NK-92 (cell line): Measurements from ENCODE around the gene TGFB1I1.
"Not testable (repeated sequence)": the region's sequence is repeated elsewhere in the genome, so short reads cannot be mapped to it uniquely, and the experiment has no call there.

Experiments used
- DNase-seq: peaks from one replicate; lab custom pipeline; 2025; ENCODE audit not compliant: unreplicated experiment; lab: John Stamatoyannopoulos, UW

Gene TGFB1I1

GRCh38 chr16:31467858-31468257 is 4.1 kb upstream of the TGFB1I1 start:
- DNase-seq: no peak

- DNase-seq: no peak
These were observed 1.3 kb upstream of the TGFB1I1 start for GRCh38 chr16:31470615-31471014.

DNA sequence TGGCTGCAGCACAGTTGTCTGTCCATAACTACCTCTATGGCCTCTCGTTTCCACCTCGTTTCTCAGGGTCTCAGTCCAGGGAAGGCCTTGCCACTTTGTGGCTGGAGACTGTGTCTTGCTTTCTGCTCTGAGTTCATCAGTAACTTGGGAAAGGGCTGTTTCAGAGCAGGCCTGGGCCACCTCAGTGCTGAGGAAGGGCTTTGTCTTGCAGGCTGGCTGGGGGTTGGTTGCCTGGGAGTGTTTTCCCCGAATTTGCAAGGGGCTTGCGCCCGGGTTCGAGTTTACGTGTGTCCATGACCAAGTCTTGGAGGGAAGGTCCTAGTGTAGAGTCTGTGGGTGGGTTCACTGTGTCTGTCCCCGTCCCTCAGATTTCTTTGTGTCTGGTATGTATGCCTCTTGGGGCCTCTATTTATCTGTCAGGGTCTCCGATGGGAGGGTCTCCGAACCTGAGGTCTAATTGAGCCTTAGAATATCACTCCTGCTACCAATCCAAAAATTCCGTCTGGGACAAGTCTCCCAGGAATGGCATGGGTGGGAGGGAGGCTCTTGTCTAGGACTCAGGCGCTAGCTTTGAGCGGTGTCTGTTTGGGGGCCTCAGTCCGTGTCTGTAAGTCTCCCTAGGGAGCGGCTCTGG is 594 bp upstream of the TGFB1I1 start:
- DNase-seq: no peak

DNA sequence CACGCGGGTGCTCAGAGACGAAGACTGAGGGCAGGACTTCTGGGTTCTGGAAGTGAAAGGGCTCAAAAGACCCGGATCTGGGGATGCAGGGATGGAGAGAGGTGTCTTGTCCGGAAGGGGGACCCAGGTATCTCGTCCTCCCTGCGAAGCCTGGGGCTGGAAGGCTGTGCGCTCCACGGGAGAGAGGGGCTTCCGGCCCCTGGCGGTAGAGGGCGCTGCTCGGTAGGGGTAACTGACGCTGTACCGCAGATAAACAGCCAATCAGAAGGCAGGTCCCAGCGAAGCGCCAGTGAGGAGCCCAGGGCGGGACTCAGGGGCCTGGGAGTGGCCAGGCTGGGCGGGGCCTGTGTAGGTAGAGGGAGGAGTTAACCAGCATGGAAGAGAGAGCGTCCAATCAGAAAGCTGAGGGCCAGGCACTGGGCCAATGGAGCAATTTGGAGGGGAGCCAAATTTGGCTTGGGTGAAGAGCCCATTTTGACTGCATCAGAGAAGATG is 804 bp downstream of the TGFB1I1 start:
- no peak for DNase-seq

GRCh38 chr16:31473264-31473984 is 1.5 kb downstream of the TGFB1I1 start:
- DNase-seq: no peak

GRCh38 chr16:31474173-31474714 is 2.3 kb downstream of the TGFB1I1 start:
- no peak for DNase-seq

DNA sequence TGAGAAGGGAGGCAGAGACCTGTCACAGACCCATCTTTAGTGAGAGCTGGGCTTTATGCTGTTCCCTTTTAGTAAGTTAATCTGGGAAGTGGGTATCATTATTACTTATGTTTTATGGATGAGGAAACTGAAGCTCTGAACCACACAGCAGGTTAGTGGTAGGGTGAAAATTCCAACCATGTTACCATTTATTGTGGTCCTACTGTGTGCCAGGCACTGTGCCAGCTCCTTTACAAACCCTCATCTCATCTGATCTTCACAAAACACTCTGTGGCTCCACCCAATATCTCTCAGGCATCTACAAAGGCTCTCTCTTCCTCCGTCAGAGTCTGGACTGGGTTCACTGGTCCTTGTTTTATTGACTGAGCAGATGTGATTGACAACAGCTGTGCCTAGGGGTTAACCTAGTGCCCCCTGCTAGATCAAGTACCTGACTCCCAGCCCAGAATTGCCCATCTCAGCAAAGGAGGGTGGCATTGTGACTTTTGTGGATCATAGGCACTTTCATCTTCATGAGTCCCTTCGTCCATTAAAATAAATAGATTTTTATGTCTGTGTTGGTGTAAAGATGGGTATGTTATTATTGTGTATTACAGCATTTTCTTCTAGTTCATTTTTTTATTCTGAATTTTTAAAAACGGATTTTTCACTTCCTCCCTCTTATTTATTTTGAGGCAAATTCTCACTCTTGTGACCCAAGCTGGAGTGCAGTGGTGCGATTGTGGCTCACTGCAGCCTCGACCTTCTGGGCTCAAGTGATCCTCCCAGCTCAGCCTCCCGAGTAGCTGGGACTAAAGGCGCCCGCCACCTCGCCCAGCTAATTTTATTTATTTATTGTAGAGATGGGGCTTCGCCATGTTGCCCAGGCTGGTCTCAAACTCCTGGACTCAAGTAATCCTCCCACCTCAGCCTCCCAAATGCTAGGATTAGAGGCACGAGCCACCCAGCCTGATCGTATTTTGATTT is 3.1 kb downstream of the TGFB1I1 start:
- DNase-seq: no peak

DNA sequence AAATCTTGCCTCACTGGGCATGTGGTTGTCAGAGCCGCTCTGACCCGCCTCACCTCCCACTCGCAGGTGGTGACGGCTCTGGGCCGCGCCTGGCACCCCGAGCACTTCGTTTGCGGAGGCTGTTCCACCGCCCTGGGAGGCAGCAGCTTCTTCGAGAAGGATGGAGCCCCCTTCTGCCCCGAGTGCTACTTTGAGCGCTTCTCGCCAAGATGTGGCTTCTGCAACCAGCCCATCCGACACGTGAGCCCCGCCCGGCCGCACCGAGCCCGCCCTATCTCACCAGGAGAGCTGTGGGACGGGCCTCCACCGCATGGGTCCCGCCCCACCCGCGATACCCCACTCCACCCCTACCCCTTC is 4.0 kb downstream of the TGFB1I1 start:
- no peak for DNase-seq

DNA sequence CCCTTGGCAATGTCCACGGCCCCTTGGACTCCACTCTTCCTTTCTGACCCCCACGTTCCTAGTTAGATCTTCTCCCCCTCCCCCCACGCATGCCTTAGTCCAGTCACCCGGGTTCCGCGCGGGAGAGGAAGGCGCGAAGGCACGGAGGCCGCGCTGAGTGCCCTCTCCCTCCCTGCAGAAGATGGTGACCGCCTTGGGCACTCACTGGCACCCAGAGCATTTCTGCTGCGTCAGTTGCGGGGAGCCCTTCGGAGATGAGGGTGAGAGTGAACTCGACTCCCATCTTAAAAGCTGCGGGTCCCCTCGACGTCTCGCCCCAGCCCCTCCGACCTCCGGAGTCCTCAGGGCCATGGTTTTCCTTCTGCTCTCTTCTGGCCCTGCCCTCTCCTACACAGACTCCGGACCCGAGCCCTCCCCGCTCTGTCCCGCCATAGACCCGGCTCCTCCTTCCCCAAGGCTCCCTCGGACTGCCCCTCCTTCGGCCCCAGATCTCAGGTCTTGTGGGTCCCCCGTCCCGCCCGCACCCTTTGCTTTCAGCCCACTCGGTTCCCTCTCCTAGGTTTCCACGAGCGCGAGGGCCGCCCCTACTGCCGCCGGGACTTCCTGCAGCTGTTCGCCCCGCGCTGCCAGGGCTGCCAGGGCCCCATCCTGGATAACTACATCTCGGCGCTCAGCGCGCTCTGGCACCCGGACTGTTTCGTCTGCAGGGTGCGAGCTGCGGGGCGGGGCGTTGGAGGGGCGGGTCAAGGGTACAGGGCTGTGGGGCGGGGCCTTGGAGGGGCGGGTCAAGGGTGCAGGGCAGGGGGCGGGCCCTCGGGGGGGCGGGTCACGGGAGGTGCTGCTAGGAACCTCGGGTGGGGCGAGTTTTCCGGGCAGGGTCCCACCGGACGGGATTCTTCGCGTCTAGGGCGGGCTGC is 4.6 kb downstream of the TGFB1I1 start:
- peak; percentile 18 for DNase-seq

DNA sequence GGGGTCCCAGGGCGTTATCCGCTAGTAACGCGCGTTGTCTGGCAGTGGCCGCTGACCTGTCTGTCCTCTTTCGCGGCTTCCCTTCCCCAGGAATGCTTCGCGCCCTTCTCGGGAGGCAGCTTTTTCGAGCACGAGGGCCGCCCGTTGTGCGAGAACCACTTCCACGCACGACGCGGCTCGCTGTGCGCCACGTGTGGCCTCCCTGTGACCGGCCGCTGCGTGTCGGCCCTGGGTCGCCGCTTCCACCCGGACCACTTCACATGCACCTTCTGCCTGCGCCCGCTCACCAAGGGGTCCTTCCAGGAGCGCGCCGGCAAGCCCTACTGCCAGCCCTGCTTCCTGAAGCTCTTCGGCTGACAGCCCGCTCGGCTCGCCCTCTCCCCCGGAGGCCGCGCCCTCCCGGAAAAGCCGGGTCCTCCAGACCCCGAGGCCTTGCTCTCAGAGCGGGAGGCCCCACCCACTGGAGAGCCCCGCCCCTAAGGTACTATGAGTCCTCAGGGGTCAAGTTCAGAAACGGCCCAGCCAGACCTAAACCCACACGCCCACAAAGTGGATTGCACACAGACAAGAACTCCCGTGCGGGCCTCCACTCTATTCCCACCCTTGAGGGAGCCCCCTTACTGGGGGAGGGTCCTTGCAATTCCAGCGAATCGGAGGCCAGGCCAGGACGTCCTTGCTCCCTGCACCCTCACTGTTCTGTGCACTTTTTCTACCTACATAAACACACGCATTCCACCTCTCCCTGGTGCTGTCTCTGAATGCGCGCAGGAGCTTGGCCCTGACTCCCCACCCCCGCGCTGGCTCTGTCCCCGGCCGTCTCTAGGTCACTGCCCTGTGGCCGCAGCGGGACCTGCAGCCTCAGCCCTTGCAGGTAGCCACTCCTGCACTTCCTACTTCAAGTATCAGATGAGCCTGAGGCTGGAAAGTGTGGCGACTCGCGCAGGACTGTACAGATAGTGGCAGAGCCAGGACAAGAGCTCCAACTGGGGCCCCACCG is 5.6 kb downstream of the TGFB1I1 start:
- no peak for DNase-seq

DNA sequence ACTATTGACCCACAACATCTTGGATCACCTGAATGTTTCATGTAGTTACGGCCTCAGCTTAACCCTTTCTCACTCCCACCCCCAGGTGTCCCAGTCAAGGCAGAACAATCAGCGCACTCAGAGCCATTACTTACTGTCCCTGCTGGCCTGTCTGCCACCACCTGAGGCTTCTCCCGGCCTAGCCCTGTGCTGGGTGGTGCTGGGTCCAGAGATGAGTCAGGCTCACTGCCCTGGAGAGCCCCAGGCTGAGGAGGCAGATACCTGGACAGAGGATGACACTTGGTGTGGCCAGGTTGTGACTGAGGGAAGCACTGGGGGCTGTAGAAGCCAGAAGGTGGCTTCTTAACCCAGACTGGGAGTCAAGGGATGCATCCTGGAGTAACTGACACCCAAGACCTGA is 7.0 kb downstream of the TGFB1I1 start:
- no peak for DNase-seq

DNA sequence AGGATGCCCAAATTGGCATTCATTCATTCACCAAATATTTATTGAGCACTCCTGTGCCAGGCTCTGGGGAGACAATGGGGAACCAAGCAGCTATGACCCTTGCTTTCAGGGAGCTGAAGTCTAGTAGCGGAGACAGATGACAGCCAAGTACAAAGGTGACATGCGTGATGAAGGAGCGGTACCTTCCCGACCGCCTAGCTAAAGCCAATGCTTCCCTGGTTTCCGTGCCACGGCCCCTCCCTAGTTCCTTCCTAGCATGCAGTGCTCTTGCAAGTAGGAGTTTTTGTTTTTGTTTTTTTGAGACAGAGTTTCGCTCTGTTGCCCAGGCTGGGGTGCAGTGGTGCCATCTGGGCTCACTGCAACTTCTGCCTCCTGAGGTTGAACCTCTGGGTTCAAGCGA is 7.8 kb downstream of the TGFB1I1 start:
- DNase-seq: no peak

GRCh38 chr16:31480851-31481536 is 9.0 kb downstream of the TGFB1I1 start:
- DNase-seq: no peak

DNA sequence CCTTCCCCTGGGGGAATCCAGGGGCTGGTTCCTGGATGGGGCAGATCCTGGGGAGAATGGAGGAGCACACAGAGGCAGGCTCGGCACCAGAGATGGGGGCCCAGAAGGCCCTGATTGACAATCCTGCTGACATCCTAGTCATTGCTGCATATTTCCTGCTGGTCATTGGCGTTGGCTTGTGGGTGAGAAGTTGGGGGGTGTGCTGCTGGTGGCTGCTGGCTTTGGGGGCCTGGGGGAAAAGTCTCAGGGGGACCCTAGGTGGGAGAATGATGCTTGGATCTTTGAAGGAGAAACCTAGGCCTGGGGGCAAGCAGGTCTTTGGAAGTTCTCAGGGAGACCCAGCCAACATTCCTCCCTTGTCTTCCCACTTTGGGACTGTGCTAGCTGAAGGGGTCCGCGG is 11.1 kb downstream of the TGFB1I1 start, which contains the start of gene SLC5A2:
Gene SLC5A2 (plus strand): TSS at position 43 of the 400 bp plus-strand sequence. CDS start 14 bp downstream, at position 57.
- no peak for DNase-seq

DNA sequence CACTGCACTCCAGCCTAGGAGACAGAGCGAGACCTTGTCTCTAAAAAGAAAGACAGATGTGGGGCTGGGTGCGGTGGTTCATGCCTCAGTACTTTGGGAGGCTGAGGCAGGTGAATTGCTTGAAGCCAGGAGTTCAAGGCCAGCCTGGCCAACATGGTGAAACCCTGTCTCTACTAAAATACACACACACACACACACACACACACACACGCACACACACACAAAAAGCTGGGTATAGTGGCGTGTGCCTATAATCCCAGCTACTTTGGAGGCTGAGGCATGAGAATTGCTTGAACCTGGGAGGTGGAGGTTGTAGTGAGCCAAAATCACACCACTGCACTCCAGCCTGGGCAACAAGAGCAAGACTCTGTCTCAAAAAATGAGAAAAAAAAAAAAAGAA is 12.1 kb downstream of the TGFB1I1 start:
- not testable (repeated sequence) for DNase-seq

DNA sequence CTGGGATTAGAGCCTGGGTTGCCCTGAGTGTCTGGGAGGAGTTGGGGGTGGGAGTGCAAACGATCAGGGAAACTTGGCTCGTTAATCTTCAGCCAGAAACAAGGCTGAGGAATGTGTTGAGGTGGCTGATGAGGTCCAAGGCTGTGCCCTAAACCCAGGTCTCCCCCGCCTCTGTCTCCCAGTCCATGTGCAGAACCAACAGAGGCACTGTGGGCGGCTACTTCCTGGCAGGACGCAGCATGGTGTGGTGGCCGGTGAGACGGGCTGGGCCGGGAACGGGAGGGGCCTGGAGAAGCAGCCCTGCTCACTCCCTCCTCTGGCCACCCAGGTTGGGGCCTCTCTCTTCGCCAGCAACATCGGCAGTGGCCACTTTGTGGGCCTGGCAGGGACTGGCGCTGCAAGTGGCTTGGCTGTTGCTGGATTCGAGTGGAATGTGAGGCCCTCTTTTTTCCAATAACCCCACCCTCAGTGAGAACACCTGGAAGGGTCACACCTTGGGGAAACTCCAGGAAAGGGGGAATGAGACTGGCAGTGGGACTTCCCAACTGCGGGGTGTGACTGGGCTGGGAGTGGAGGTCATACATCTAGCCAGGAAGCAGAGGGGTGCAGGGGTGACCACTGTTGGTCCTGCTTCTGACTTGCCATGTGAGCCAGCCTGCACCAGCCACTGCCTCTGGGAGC is 12.7 kb downstream of the TGFB1I1 start:
- DNase-seq: no peak

- no peak for DNase-seq
These were observed 13.6 kb downstream of the TGFB1I1 start for GRCh38 chr16:31485571-31485970.

DNA sequence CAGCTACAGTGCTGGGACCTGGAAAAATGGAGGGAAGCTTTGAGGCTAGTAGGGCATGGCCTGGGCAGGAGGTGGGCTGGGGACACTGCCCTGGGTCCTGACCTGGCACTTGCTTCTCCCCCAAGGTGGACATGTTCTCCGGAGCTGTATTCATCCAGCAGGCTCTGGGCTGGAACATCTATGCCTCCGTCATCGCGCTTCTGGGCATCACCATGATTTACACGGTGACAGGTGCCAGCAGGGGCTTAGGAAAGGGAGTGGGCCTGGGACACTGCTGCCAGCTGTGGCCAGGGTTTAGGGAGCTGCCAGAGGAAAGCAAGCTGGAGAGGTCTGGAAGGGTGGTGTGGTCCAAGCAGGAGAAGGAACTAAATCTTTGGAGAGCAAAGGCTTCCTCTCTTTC is 14.1 kb downstream of the TGFB1I1 start:
- DNase-seq: no peak
